HFF-Myc (cell line): ENCODE data around the gene DNAH17.

ENCODE experiments used
- DNase-seq: peaks from one replicate; pipeline ENCODE4 v3.0.0-alpha.2; 2011; ENCODE audit warnings: low read depth; ENCODE audit errors: extremely low read depth
- H3K4me3 ChIP-seq: replicated peaks from 2 replicates; pipeline ENCODE4 v1.5.1; 2011; ENCODE audit warnings: low read depth, mild to moderate bottlenecking, control low read depth, low read length
- TF ChIP-seq, protein P1 (sequence below): IDR thresholded peaks from 2 replicates; pipeline ENCODE4 v1.5.1; 2012; ENCODE audit warnings: mild to moderate bottlenecking, low read depth, low read length, control low read depth; ENCODE audit errors: missing control alignments

DNAH17 gene

GRCh38 chr17:78397681-78398101 is 179.5 kb downstream of the DNAH17 start:
- TF ChIP-seq, protein P1, sequence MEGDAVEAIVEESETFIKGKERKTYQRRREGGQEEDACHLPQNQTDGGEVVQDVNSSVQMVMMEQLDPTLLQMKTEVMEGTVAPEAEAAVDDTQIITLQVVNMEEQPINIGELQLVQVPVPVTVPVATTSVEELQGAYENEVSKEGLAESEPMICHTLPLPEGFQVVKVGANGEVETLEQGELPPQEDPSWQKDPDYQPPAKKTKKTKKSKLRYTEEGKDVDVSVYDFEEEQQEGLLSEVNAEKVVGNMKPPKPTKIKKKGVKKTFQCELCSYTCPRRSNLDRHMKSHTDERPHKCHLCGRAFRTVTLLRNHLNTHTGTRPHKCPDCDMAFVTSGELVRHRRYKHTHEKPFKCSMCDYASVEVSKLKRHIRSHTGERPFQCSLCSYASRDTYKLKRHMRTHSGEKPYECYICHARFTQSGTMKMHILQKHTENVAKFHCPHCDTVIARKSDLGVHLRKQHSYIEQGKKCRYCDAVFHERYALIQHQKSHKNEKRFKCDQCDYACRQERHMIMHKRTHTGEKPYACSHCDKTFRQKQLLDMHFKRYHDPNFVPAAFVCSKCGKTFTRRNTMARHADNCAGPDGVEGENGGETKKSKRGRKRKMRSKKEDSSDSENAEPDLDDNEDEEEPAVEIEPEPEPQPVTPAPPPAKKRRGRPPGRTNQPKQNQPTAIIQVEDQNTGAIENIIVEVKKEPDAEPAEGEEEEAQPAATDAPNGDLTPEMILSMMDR = no peak
- no peak for DNase-seq

GRCh38 chr17:78396441-78397337 is 180.5 kb downstream of the DNAH17 start:
- no peak overlapping the region for H3K4me3 ChIP-seq
- no peak for DNase-seq
- TF ChIP-seq, protein P1 = no peak

More at GRCh38 chr17:78397681-78398101, 179.5 kb downstream of the DNAH17 start:
- H3K4me3 ChIP-seq = no peak overlapping the region

- H3K4me3 ChIP-seq = no peak overlapping the region
- TF ChIP-seq, protein P1 = no peak
- no peak for DNase-seq
Observed at GRCh38 chr17:78395155-78395554, 182.0 kb downstream of the DNAH17 start.

DNA sequence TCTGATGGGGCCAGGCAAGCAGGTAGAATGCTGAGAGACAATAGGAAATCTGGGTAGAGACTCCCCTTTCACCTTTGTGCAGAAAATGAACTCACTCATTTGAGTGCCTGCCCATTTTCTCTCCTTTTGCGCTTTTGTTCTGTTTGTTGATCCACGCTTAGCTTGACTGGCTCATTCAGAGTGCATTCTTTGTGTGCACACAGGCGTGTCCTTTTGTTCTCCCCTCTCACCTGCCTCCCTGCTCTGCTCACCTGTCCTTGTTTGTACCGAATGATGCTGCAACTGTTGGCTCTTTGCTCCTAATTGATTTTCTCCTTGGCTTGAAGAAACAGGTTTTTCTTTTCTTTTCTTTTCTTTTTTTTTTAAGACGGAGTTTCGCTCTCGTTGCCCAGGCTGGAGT is 183.0 kb downstream of the DNAH17 start:
- no peak overlapping the region for H3K4me3 ChIP-seq
- TF ChIP-seq, protein P1 = no peak
- DNase-seq = no peak

- TF ChIP-seq, protein P1 = no peak
- no peak overlapping the region for H3K4me3 ChIP-seq
- no peak for DNase-seq
Observed at GRCh38 chr17:78393575-78393974, 183.6 kb downstream of the DNAH17 start.

GRCh38 chr17:78392295-78392694 is 184.9 kb downstream of the DNAH17 start:
- DNase-seq = no peak
- H3K4me3 ChIP-seq = no peak overlapping the region
- TF ChIP-seq, protein P1 = no peak

DNA sequence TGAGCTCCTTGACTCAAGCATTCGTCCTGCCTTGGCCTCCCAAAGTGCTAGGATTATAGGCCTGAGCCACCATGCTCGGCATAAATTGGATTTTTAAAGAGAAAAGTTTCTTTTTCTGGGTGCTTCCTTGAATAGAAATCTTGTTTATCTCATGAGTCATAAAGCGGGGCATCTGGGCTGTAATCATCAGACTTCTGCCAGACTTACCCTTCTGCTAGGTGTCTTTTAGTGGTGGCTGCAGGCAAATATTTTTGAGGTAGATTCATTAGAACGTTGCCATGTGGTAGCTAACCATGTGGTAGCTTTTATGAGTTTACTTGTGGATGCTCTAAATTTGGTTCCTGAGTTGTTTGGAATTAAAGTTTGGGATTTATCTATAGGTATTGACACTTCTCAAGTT is 185.4 kb downstream of the DNAH17 start:
- TF ChIP-seq, protein P1 = no peak
- DNase-seq = no peak
- no peak overlapping the region for H3K4me3 ChIP-seq
